CD14-positive monocyte (primary cell): Measurements from ENCODE around the gene BPTF. TPM values are rescaled to one million over a fixed set of nuclear protein-coding genes. Genes with fewer than 3 reads are reported as not detected.
"Not testable (repeated sequence)": the region's sequence is repeated elsewhere in the genome, so short reads cannot be mapped to it uniquely, and the experiment has no call there.

Source experiments
- DNase-seq, 3 donors: peaks; one replicate each; pipeline ENCODE4 v3.0.0-alpha.2; 2011 to 2022
- H2AFZ ChIP-seq: 2 replicates; pipeline ENCODE4 v1.6.0; 2012; ENCODE audit warnings: mild to moderate bottlenecking, low read depth, low read length, inconsistent platforms; ENCODE audit not compliant: insufficient read depth, poor library complexity, severe bottlenecking
- H3K27ac ChIP-seq, 2 donors: 1 replicate in 1 of 2; 2 replicates in 1 of 2; pipeline ENCODE4 v1.5.1; 2012 to 2013; ENCODE audit warnings: low read length in 2 of 2, control low read depth in 1 of 2, inconsistent platforms in 1 of 2, low read depth in 1 of 2, mild to moderate bottlenecking in 1 of 2
- H3K27me3 ChIP-seq, 2 donors: one replicate each; pipeline versions ENCODE4 v1.6.0 to v1.6.1; 2011 to 2013; ENCODE audit warnings: low read length in 2 of 2; ENCODE audit not compliant: control insufficient read depth in 2 of 2, insufficient read depth in 2 of 2
- H3K36me3 ChIP-seq, 2 donors: replicated peaks in 1 of 2; 1 replicate in 1 of 2; 2 replicates in 1 of 2; pipeline versions ENCODE4 v1.5.1 to v1.6.1; 2012 to 2013; ENCODE audit warnings: low read length in 2 of 2, control low read depth in 1 of 2, inconsistent platforms in 1 of 2, mild to moderate bottlenecking in 1 of 2; ENCODE audit not compliant: insufficient read depth in 2 of 2, control insufficient read depth in 1 of 2
- H3K4me1 ChIP-seq, 2 donors: 1 replicate in 1 of 2; 2 replicates in 1 of 2; pipeline versions ENCODE4 v1.5.1 to v1.6.1; 2012 to 2013; ENCODE audit warnings: low read length in 2 of 2, control low read depth in 1 of 2, inconsistent platforms in 1 of 2, mild to moderate bottlenecking in 1 of 2, moderate library complexity in 1 of 2; ENCODE audit not compliant: insufficient read depth in 2 of 2, control insufficient read depth in 1 of 2
- H3K4me2 ChIP-seq: replicated peaks from 2 replicates; pipeline ENCODE3; 2012; ENCODE audit warnings: low read length, moderate library complexity, mild to moderate bottlenecking; ENCODE audit not compliant: poor library complexity, severe bottlenecking; ENCODE audit errors: extremely low read depth
- H3K4me3 ChIP-seq, 3 experiments: fragments of 200-600 bp in 1 of 3; sonication (generic) in 1 of 3; replicated peaks in 1 of 3; 1 replicate in 2 of 3; 2 replicates in 1 of 3; pipeline ENCODE4 v1.5.1; 2011 to 2013; ENCODE audit warnings: low read length in 3 of 3, mild to moderate bottlenecking in 3 of 3, control low read depth in 2 of 3, low read depth in 2 of 3, inconsistent platforms in 1 of 3, moderate library complexity in 1 of 3
- H3K79me2 ChIP-seq: 2 replicates; pipeline ENCODE4 v1.6.0; 2012; ENCODE audit warnings: mild to moderate bottlenecking, control low read depth, inconsistent platforms, low read length, moderate library complexity; ENCODE audit not compliant: insufficient read depth
- H3K9ac ChIP-seq: 2 replicates; pipeline ENCODE4 v1.6.0; 2017; ENCODE audit warnings: low read length, mild to moderate bottlenecking; ENCODE audit not compliant: insufficient read depth, poor library complexity, severe bottlenecking
- H3K9me3 ChIP-seq, 2 donors: replicated peaks in 1 of 2; 1 replicate in 1 of 2; 2 replicates in 1 of 2; pipeline versions ENCODE4 v1.5.1 to v1.6.1; 2012 to 2013; ENCODE audit warnings: low read length in 2 of 2, control low read depth in 1 of 2; ENCODE audit not compliant: control insufficient read depth in 1 of 2, insufficient read depth in 1 of 2
- H4K20me1 ChIP-seq: 2 replicates; pipeline ENCODE4 v1.6.0; 2012; ENCODE audit warnings: mild to moderate bottlenecking, low read length, control low read depth, moderate library complexity; ENCODE audit not compliant: insufficient read depth
- H3K27ac Mint-ChIP-seq, 7 donors: one replicate each; pipeline ENCODE4 v1.8.0; 2020; ENCODE audit warnings: mild to moderate bottlenecking in 7 of 7, mixed read lengths in 7 of 7, moderate library complexity in 6 of 7, inconsistent platforms in 2 of 7
- H3K27me3 Mint-ChIP-seq, 3 donors: one replicate each; pipeline ENCODE4 v1.8.0; 2021 to 2022; ENCODE audit warnings: low read depth in 3 of 3, mild to moderate bottlenecking in 3 of 3, mixed read lengths in 3 of 3, moderate library complexity in 3 of 3, inconsistent platforms in 1 of 3
- H3K36me3 Mint-ChIP-seq, 2 donors: one replicate each; pipeline ENCODE4 v1.8.0; 2020; ENCODE audit warnings: mixed read lengths in 2 of 2, inconsistent platforms in 1 of 2, mild to moderate bottlenecking in 1 of 2
- H3K4me1 Mint-ChIP-seq: one replicate; pipeline ENCODE4 v1.8.0; 2020; ENCODE audit warnings: mild to moderate bottlenecking, mixed read lengths
- H3K4me3 Mint-ChIP-seq, 2 donors: one replicate each; pipeline ENCODE4 v1.8.0; 2020; ENCODE audit warnings: mild to moderate bottlenecking in 2 of 2, mixed read lengths in 2 of 2, moderate library complexity in 1 of 2
- H3K9me3 Mint-ChIP-seq, 7 donors: one replicate each; pipeline ENCODE4 v1.8.0; 2020 to 2022; ENCODE audit warnings: mixed read lengths in 7 of 7, mild to moderate bottlenecking in 6 of 7, moderate library complexity in 6 of 7, inconsistent platforms in 2 of 7
- WGBS: methylation state at CpG from one replicate; pipeline ENCODE4 v1.1.5; 2013; ENCODE audit warnings: missing lambda C conversion rate; ENCODE audit not compliant: insufficient coverage; 5-methylcytosine and 5-hydroxymethylcytosine counted together
- intact Hi-C, 2 donors: fragments of 100-400 bp; cut with micrococcal nuclease; formaldehyde crosslinking; loops; one replicate each; pipeline versions ENCODE4 v1.15.0 to v1.15.1; 2023
- polyA plus RNA-seq, 3 donors: library from polyadenylated mRNA; depleted of rRNA in 1 of 3; unstranded in 2 of 3; stranded (reverse) in 1 of 3; fragments of 300-500 nt in 2 of 3; fragments of >200 nt in 1 of 3; fragmentation: Illumina TruSeq in 2 of 3; gene quantifications; 1 replicate in 2 of 3; 2 replicates in 1 of 3; pipeline ENCODE4 v1.2.3, GENCODE V29; 2012 to 2021
- TF ChIP-seq, protein P1 (sequence below): fragments of 200-600 bp; IDR thresholded peaks from one replicate; pipeline ENCODE4 v1.8.0; 2022; ENCODE audit warnings: antibody characterized with exemption, mild to moderate bottlenecking

BPTF gene
- polyA plus RNA-seq, 3 donors = 1.9 to 51.1 (median 4.5) TPM

GRCh38 chr17:67819722-67820121, 5.6 kb upstream of the BPTF start:
- WGBS = 88% methylated on average over 5 of the region's 5 CpGs
- no peak overlapping the region for H3K9ac ChIP-seq
- no peaks in the 10 kb centered on the region for H3K36me3 ChIP-seq
- Mint-ChIP-seq H3K9me3 (peaks cover 0 to 4% (median 0%) of the 10 kb centered on the region in 7 donors), H3K27me3 (peaks cover 18 to 31% (median 27%) of the 10 kb centered on the region in 3 donors), H3K4me3 (no peak overlapping the region), H3K4me1 (peaks cover 4% of the 10 kb centered on the region), H3K36me3 (no peaks in the 10 kb centered on the region), H3K27ac (no peak overlapping the region)
- TF ChIP-seq, protein P1, sequence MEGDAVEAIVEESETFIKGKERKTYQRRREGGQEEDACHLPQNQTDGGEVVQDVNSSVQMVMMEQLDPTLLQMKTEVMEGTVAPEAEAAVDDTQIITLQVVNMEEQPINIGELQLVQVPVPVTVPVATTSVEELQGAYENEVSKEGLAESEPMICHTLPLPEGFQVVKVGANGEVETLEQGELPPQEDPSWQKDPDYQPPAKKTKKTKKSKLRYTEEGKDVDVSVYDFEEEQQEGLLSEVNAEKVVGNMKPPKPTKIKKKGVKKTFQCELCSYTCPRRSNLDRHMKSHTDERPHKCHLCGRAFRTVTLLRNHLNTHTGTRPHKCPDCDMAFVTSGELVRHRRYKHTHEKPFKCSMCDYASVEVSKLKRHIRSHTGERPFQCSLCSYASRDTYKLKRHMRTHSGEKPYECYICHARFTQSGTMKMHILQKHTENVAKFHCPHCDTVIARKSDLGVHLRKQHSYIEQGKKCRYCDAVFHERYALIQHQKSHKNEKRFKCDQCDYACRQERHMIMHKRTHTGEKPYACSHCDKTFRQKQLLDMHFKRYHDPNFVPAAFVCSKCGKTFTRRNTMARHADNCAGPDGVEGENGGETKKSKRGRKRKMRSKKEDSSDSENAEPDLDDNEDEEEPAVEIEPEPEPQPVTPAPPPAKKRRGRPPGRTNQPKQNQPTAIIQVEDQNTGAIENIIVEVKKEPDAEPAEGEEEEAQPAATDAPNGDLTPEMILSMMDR = no peak
- intact Hi-C loops = loop anchor here in 1 of 2 donors (10.0 kb wide), 1 partner anchor 75 kb away; no protein-coding TSS in a partner anchor
- no peaks in the 10 kb centered on the region for H4K20me1 ChIP-seq
- peaks cover 4 to 19% of the 10 kb centered on the region in 2 donors for H3K27me3 ChIP-seq
- no peak overlapping the region for H3K4me3 ChIP-seq
- H2AFZ ChIP-seq = no peak overlapping the region
- no peak overlapping the region for H3K4me2 ChIP-seq
- H3K4me1 ChIP-seq = peaks cover 4% of the 10 kb centered on the region in 2 donors
- H3K9me3 ChIP-seq = no peaks in the 10 kb centered on the region
- H3K27ac ChIP-seq = no peak overlapping the region
- no peaks in the 10 kb centered on the region for H3K79me2 ChIP-seq
- DNase-seq = no peak

GRCh38 chr17:67821871-67822367, 3.4 kb upstream of the BPTF start:
- Histone ChIP-seq H3K27me3 (peaks cover 4 to 21% of the 10 kb centered on the region in 2 donors), H4K20me1 (no peaks in the 10 kb centered on the region), H2AFZ (no peak overlapping the region), H3K27ac (no peak overlapping the region), H3K9me3 (no peaks in the 10 kb centered on the region), H3K9ac (no peak overlapping the region), H3K36me3 (no peaks in the 10 kb centered on the region), H3K4me1 (peaks cover 7 to 14% of the 10 kb centered on the region in 2 donors), H3K79me2 (peaks cover 11% of the 10 kb centered on the region), H3K4me3 (no peak overlapping the region), H3K4me2 (no peak overlapping the region)
- peaks cover 0 to 4% (median 0%) of the 10 kb centered on the region in 7 donors for H3K9me3 Mint-ChIP-seq
- 72% methylated on average over 10 of the region's 12 CpGs for WGBS
- TF ChIP-seq, protein P1 = no peak
- no peak for DNase-seq
- no peaks in the 10 kb centered on the region for H3K36me3 Mint-ChIP-seq
- peaks cover 9% of the 10 kb centered on the region for H3K4me1 Mint-ChIP-seq
- H3K4me3 Mint-ChIP-seq = peak overlapping the region in 1 of 2 donors; percentile 30
- no peak overlapping the region for H3K27ac Mint-ChIP-seq
- H3K27me3 Mint-ChIP-seq = peaks cover 18 to 31% (median 30%) of the 10 kb centered on the region in 3 donors
- intact Hi-C loops = loop anchor here in 1 of 2 donors (10.0 kb wide), 1 partner anchor 77 kb away; no protein-coding TSS in a partner anchor

- H3K4me1 ChIP-seq = peaks cover 27 to 43% of the 10 kb centered on the region in 2 donors
- not testable (repeated sequence) for H3K36me3 Mint-ChIP-seq, H3K9me3 ChIP-seq, H3K9me3 Mint-ChIP-seq, H3K36me3 ChIP-seq
- peak overlapping the region; percentile 75 to 93 (median 90) for H3K4me3 ChIP-seq
- peaks cover 22% of the 10 kb centered on the region for H4K20me1 ChIP-seq
- WGBS = under 1% methylated on average over 51 of the region's 94 CpGs
- peaks cover 51% of the 10 kb centered on the region for H3K79me2 ChIP-seq
- peak overlapping the region; percentile 75 for H2AFZ ChIP-seq
- Mint-ChIP-seq H3K4me3 (peak overlapping the region; percentile 98 to 99), H3K27me3 (peaks cover 18 to 30% (median 26%) of the 10 kb centered on the region in 3 donors), H3K4me1 (peaks cover 44% of the 10 kb centered on the region), H3K27ac (peak overlapping the region; percentile 89 to 97 (median 93))
- peak overlapping the region; percentile 78 for H3K4me2 ChIP-seq
- DNase-seq = peak; percentile 1 to 35 (median 16)
- H3K27ac ChIP-seq = peak overlapping the region; percentile 49 to 83
- peak overlapping the region; percentile 73 for H3K9ac ChIP-seq
- intact Hi-C loops = loop anchor here (5.0 to 10.0 kb wide), 2 partner anchors 81 to 109 kb away; partner anchors contain the start of gene NOL11 (in 1 of the 2)
- H3K27me3 ChIP-seq = peaks cover 4 to 21% of the 10 kb centered on the region in 2 donors
Observed at GRCh38 chr17:67825627-67826601, 611 bp downstream of the BPTF start.
